Stimulated activated CD8-positive, alpha-beta memory T cell treated with anti-CD3 and anti-CD28 coated beads, Interleukin-4, amount 100 ng/mL, for 24 hours (primary cell): Measurements from ENCODE around the gene PRICKLE2.

ENCODE experiments used
- DNase-seq: peaks from one replicate; pipeline ENCODE4 v3.0.0-alpha.2; 2020; ENCODE audit warnings: low read depth

PRICKLE2 gene

GRCh38 chr3:64042952-64043351, 182.3 kb downstream of the PRICKLE2 start:
- no peak for DNase-seq
